Liver (tissue), 3 donors: ENCODE measurements around the gene LMOD2.

Source experiments
- ATF3 ChIP-seq: IDR thresholded peaks from 2 replicates; pipeline ENCODE4 v1.6.1; 2016; ENCODE audit warnings: antibody characterized with exemption
- CTCF ChIP-seq: fragments of 150-350 bp; IDR thresholded peaks from 2 replicates; pipeline ENCODE4 v1.5.1; 2017; ENCODE audit warnings: improper control_type of control experiment, low read depth, low read length; ENCODE audit not compliant: missing input control
- EGR1 ChIP-seq, 2 donors: IDR thresholded peaks; 2 replicates each; pipeline ENCODE4 v1.6.1; 2016 to 2018; ENCODE audit warnings: antibody characterized with exemption in 2 of 2, low read depth in 2 of 2
- FOXA1 ChIP-seq: IDR thresholded peaks from 2 replicates; pipeline ENCODE4 v1.6.1; 2016; ENCODE audit warnings: antibody characterized with exemption
- MAX ChIP-seq: IDR thresholded peaks from 2 replicates; pipeline ENCODE4 v1.6.1; 2016; ENCODE audit warnings: antibody characterized with exemption
- REST ChIP-seq: IDR thresholded peaks from 2 replicates; pipeline ENCODE4 v1.6.1; 2016; ENCODE audit warnings: antibody characterized with exemption, mild to moderate bottlenecking
- TAF1 ChIP-seq: conservative IDR thresholded peaks from 2 replicates; pipeline ENCODE4 v1.6.1; 2016; ENCODE audit warnings: antibody characterized with exemption, mild to moderate bottlenecking
- donor health status: healthy.
- donor health status: healthy.

GRCh38 chr7:123633553-123633952, 22.1 kb upstream of the LMOD2 start:
- TF ChIP-seq CTCF (no peak), MAX (no peak), FOXA1 (no peak), EGR1 (IDR thresholded peaks at IDR 0.05; ENCODE audit: low read depth in 2 of 2) (no peak), TAF1 (no peak), ATF3 (no peak), REST (no peak)
